Fibroblast of villous mesenchyme (primary cell): ENCODE results near the gene SSR1. TPM values are rescaled to one million over a fixed set of nuclear protein-coding genes. Genes with fewer than 3 reads are reported as not detected.

Source experiments
- DNase-seq: peaks from one replicate; pipeline ENCODE4 v3.0.0-alpha.2; 2010; ENCODE audit warnings: low read depth
- H3K4me3 ChIP-seq: 2 replicates; pipeline ENCODE4 v1.5.1; 2011; ENCODE audit warnings: low read depth, mild to moderate bottlenecking, low read length
- CTCF ChIP-seq: IDR thresholded peaks from 2 replicates; pipeline ENCODE4 v1.5.1; 2012; ENCODE audit warnings: low read depth, mild to moderate bottlenecking, low read length; ENCODE audit not compliant: insufficient read depth
- total RNA-seq: library from RNA; depleted of rRNA; stranded (reverse); fragments of >200 nt; gene quantifications from 2 replicates; pipeline ENCODE4 v1.2.3, GENCODE V29; 2012

SSR1 gene
- total RNA-seq, 1 donor, result 203 TPM

- no peak overlapping the region for H3K4me3 ChIP-seq
- no peak for TF ChIP-seq CTCF
- DNase-seq, result no peak
Observed at GRCh38 chr6:7230327-7230691, 82.7 kb downstream of the SSR1 start.

- DNase-seq, result no peak
- TF ChIP-seq CTCF, result no peak
- no peak overlapping the region for H3K4me3 ChIP-seq
Observed at GRCh38 chr6:7229376-7230326, 83.3 kb downstream of the SSR1 start.

GRCh38 chr6:7228662-7229375 is 84.2 kb downstream of the SSR1 start:
- no peak for TF ChIP-seq CTCF
- H3K4me3 ChIP-seq, result no peak overlapping the region
- no peak for DNase-seq

GRCh38 chr6:7224731-7225130 is 88.3 kb downstream of the SSR1 start:
- H3K4me3 ChIP-seq, result no peak overlapping the region
- DNase-seq, result no peak
- TF ChIP-seq CTCF, result no peak

- TF ChIP-seq CTCF, result no peak
Observed at GRCh38 chr6:7222197-7222596, 90.8 kb downstream of the SSR1 start.

DNA sequence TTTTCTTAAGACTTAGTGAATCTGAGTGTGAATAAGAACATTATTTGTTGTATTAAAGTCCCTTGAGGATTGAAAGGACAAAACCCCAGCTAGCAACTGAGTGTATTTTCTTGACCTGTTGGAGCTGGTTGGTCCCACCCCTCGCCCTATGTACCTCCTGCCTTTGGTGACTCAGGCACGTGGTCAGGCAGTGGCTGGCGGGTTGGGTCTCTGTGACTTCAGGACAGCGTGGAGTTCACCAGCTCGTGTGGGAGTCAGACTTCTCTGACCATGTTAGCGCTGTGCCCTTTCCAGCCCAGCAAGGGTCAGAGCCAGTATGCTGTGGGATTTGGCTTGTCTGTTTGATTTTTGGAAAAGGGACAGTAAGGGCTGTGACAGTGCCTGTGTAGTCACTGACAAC is 93.7 kb downstream of the SSR1 start:
- no peak overlapping the region for H3K4me3 ChIP-seq
- DNase-seq, result peak; percentile 25
- TF ChIP-seq CTCF, result no peak

More at GRCh38 chr6:7222197-7222596, 90.8 kb downstream of the SSR1 start:
- no peak for DNase-seq
- no peak overlapping the region for H3K4me3 ChIP-seq
